NCI-H2171 (cell line): ENCODE results near the gene CADM2.

Experiments
- DNase-seq: peaks from one replicate; lab custom pipeline; 2025; lab: John Stamatoyannopoulos, UW

CADM2 gene

DNA sequence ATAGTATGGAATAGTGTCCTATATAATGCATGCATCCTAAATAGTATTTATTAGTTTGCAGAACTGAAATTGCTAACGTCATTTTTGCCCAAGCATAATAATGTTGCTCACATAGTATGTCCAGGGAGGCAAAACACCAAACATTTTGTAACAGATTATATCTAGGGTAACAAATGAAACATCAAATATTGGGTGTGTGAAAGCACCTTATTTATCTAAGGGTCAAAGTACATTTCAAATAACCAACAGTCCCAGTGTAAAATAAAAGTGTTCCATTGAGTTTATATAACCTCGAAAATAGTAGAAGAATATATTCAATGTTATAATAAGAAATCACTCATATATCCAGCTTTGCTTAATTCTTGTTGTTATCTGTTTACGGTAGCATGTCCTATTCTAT is 363.1 kb downstream of the CADM2 start:
- DNase-seq: no peak

DNA sequence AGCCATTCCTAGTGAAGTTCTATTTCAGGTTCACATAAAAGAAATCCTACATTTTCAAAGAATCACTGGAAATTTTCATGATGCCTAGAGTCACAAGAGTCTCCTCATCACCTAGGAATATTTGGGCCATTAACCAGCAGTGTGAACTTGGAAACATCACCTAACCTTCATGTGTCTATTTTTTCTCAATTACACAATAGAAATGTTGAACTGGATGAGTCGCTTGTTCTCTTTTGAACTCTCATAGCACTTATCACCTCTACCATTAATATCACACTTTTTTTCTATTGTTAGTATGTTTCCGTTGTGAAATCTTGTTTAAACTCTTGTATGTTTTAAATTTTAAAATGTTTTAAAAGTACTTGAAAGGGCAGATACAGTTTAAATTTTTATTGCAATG is 371.3 kb downstream of the CADM2 start:
- DNase-seq: no peak

DNA sequence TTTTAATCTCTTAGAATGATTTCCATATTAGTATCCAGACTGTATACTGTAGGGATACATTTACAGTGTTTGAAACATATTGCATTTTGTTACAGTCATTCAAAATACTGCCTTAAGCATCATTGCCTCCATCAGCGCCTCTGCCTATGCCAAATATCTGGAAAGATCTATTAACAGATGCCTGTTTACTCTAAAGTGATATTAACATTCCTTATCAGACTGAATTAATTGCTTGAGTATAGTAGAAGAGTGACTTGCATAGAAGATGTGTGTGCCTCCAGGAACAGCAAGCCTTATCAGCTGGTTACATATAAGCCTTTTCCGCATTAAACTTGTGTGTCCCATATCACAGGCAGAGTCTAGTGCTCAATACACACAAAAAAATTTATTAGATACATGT is 379.1 kb downstream of the CADM2 start:
- DNase-seq: no peak

DNA sequence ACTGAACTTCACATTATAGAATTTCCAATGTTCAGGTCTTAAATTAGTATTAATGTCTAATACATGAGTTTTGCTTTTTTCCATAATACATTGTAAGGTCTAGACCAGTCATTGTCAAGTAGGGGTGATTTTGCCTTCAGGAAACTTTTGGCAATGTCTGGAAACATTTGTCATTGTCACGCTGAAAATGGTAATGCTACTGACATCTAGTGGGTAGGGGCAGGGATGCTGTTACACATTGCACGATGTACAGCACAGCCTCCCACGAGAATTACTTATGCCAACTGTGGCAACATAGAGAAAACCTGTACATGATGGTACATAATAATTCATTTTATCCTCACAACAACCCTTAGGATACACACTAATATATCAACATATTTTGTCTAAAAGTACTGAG is 384.1 kb downstream of the CADM2 start:
- peak; percentile 15 for DNase-seq

DNA sequence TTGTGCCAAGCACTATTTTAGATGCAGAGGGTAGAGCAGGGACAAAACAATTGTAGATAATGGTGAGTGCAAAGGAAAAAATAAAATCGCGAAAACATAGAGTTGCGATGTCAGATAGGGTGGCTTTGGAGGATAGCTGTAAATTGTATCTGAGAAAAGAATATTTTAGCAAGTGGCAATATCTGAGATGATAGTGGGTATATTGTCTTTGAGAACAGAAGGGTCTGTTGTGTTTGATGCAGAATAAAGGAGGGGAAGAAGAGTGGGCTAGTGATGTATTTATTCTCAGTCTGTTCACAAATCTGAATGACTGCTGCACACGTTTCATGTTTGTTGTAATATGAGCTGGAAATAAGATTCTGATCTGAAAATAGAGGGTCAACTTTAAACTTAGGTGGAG is 396.8 kb downstream of the CADM2 start:
- no peak for DNase-seq

DNA sequence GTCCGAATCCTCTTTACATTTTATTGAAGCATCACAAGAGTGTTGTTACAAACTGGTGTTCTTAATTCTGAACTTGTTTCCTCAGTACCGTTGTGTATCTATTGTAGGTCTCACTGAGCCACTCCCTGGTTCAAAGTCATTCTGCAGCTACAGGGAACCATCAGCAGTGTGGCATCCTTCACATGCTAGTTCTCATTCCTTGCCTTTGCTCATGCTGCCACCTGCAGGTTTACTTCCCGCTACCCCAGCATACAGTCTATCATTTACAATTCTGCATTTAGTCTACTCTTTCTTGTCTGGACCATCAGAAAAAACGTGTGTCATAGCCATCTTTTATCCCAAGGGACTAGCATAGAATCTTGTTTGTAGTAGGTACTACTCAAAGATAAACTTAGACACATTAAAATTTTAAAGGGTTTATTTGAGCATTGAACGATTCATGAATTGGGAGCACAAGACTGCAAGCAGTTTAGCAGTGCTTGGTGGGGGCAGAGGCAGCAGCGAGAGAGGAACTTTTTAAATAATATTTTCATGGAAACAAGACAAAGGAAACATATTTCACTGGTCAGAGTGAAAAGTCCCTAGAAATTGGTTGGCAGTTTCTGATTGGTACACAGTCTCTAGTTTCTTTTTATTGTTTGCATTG is 402.1 kb downstream of the CADM2 start:
- DNase-seq: peak; percentile 4

DNA sequence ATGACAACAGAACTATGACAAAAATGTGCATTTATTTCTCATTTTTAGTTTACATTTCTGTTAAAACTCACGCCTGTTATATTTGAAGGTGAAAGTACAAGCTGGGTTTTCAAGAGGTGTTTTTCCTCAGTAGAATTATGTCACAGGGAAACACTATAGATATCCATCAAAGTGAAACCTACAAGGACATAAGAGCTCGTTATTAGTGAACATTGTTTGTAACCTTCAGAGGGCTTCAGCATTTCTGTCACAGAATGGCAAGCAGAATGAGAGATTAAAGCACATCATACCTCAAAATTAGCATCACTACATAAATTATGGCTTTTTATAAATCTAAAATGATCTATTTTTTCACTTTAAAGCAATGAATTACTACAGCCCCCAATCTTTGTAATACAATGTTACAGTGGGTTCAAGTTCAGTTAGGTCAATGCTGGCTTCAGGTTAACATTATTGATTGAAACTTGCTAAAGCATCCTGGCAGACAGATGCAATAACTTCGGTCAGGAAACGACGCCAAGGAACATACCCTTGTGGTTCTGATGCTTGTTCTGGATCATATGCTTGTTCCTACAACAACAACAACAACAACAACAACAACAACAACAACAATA is 405.6 kb downstream of the CADM2 start:
- DNase-seq: no peak

DNA sequence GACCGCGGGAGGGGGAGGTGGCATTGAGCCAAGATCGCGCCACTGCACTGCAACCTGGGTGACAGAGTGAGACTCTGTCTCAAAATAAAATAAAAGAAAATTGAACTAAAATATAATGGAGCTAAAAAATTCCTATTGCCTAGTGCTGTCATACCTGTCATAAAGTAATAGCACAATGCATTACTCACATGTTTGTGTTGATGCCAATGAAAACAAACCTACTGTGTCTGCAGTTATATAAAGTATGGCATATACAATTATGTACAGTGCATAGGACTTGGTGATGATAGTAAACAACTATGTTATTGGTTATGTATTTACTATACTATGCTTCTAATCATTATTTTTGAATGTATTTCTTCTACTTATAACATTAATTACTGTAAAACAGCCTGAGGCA is 411.6 kb downstream of the CADM2 start:
- no peak for DNase-seq

DNA sequence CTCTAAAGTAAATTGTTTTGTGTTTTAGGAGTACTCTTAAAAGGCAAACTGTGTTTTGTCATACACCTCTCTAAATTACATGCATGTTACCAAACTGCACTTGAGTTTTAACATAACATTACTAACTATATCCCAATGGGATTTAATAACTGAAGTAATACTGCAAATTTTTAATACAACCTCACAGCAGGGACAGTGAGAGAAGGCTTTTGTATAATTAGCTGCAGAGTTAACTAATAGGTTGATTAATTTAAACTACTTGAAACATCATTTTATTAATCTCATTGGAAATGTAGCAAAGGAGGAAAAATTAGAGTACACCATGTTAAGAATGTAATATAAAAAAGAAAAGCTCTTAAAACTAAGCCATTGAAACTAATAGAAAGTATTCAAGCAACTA is 417.3 kb downstream of the CADM2 start:
- no peak for DNase-seq

DNA sequence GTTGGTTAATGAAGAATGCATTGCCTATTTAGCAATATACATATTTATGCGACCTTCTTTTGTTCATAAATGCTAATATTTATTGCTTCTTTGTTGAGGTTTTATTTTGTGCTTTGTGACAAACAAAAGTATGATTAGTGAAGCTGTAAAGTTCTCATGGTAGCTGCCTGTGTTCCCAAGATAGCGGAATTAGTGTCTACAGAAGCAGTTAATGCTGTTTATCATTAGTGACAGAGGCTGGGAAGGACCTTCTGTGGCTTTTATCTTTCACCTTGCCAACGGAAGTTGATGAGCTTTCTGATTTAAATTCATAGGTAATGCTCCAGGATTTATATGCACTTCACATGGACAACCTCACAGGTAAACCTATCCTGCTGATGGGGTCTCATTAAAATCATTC is 418.3 kb downstream of the CADM2 start:
- no peak for DNase-seq

DNA sequence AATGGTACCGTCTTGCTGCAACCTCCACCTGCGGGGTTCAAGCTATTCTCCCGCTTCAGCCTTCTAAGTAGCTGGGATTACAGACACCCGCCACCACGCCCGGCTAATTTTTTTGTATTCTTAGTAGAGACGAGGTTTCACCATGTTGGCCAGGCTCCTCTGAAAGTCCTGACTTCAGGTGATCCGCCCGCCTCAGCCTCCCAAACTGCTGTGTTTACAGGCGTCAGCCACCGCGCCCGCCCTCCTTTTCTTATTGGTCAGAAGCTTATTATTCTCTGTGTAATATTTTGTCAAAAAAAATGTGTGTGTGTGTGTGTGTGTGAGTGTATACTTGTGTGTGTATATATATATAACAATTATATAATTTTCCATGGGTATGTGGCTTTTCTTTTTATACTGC is 425.6 kb downstream of the CADM2 start:
- DNase-seq: no peak

DNA sequence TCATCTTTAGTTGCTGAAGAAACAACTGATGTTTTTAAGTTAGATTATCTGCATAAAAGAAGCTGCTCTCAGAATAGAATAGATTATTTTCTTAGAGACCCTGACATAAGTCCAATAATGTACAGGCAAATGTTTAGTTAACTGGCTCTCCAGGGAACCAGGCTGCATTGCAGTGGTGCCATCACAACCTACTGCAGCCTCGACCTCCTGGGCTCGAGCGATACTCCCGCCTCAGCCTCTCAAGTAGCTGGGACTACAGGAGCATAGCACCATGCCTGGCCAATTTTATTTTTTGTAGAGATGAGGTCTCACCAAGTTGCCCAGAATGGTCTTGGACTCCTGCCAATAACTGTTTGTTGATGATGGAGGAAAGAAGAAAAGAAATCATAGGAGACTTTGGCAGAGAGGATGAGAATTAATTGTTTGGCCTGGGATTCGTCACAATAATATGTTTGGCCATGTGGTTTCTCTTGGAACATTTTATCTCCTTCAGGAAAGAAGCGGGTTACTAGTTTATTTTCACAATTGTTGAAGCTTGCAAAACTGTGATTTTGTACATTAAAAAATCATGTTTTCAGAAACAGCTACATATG is 429.2 kb downstream of the CADM2 start:
- DNase-seq: no peak

DNA sequence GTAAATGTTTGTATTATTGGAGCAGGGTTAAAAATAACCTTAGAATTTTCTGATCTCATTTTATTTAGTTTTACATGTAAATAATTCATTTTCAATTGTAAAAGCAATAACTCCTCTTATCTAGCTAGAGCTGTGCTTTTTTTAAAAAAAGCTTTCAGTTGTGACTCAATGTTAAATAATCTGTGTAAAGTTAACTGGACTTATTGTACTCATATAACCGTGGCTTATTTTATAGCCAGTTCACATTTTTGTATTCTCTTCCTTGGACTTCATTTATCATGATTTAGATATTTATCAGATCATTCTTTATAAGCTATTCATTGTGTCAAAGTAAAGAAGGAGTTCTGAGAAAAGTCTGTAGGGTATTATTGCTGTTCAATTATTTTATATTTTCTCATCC is 435.6 kb downstream of the CADM2 start:
- no peak for DNase-seq

DNA sequence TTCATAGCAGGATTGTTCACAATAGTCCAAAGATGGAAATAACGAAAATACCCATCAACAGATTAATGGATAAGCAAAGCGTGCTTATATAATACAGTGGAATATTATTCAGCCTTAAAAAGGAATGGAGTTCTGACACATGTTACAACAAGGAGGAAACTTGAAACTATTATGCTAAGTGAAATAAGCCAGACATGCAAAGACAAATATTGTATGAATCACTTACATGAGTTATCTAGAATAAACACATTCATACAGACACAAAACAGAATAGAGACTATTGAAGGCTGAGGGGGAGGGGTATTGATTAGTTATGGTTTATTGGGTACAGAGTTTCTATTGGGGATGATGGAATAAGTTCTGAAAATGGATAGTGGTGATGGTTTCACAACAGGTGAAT is 438.6 kb downstream of the CADM2 start:
- DNase-seq: no peak

DNA sequence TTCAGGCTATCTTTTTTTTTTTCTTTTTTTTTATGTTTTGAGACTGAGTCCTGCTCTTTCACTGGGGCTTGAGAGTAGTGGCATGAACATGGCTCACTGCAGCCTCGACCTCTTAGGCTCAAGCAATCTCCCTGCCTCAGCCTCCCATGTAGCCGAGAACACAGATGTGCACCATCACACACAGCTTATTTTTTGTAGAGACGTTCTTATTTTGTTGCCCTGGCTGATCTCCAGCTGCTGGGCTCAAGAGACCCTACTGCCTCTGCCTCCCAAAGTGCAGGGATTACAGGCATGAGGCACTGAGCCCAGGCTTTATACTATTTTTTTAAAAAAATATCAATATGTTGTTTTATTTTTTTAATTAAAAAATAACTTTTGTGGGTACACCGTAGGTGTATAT is 467.3 kb downstream of the CADM2 start:
- DNase-seq: no peak

DNA sequence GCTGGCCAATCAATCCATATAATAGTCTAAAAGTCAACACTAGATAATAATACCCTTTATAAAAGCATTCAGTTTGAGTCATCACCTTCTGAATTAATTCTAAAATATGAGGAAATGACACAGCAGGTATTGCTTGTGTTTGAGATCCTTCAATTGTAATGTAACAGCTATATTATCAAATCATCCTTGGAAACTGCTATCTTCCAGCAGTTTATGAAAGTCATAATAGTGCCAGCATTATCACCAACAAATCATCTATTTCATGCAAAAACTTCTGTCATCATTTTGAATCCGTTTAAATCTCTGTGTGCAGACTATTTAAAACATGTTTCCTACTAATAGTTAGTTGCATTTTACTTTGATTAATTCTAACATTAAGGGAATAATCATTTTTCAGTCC is 468.7 kb downstream of the CADM2 start:
- no peak for DNase-seq

DNA sequence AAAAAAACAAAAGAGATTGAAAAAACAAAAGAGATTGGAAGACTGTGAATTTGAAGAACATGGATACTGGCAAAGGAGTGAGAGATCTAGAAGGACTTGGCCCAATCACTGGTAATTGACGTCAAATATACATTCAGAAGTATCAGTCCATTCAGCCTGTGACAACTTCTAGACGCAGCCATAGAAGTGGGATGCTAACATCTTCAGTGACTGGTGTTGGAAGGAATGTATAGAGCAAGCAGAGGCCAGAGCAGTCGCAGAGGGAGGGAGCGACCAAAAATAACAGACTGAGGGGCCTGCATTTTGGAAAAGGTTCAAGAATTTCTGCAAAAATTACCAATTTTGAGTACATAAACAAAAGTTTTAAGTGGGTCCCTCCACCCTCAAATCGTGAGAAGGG is 473.3 kb downstream of the CADM2 start:
- no peak for DNase-seq

DNA sequence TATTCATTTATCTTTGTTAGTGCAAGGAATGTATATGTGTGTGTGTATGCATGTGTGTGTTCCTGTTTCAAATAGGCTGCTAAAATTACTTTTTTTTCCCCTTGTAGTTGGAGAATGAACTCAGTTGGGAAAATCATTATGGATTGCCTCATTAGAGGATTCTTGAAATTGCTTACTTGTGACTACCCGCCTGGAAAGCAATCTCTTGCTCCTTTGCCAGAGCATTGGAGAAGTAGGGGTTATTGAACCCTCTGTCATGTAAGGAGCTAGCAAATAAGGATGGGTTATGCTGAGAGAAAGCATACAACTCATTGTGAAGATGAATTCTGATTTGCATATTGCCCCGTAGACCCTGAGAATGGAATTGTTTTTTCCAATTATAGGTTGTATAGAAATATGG is 474.5 kb downstream of the CADM2 start:
- DNase-seq: no peak

DNA sequence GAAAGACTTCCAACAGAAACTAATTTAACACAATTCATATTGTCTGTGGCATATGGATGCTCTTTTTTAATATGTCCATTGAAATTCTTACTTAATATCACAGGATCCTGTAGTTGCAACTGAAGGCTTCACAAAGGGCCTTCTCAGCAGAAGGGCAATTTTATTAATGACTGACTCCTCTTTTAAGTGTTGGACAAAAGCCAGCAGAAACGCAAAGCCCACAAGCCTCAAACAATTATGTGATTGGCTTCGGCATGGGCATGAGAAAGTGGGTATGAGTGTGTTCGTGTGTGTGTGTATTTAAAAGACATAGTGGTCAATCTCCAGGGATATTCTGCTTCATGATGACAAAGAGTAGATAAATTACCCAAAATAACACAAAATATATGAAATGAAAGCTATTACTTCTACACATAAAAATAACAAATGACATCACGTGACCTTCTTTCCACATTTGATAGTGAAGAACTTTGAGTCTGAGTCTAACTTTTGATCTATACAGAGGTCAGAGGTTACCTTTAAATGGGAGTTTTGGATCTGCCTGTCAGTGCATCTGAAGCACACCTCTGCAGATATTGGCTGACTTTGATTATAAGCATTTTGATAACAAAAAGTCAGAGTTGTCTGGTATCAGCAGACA is 496.9 kb downstream of the CADM2 start:
- no peak for DNase-seq

DNA sequence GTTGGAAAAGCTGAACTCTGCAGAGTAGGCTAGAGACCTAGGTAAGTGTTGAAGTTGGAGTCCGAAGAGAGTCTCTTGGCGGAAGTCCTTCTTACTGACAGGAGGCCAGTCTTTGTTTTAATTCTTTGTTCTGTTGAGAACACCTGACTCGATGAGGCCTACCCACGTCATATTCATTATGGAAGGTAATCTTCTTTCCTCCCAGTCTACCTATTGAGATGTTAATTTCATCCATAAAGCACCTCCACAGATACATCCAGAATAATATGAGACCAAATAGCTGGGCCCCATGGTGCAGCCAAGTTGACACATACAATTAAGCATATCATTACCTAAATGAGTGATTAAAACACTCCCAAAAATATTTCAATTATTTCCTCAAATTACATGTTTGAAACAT is 515.5 kb downstream of the CADM2 start:
- no peak for DNase-seq

DNA sequence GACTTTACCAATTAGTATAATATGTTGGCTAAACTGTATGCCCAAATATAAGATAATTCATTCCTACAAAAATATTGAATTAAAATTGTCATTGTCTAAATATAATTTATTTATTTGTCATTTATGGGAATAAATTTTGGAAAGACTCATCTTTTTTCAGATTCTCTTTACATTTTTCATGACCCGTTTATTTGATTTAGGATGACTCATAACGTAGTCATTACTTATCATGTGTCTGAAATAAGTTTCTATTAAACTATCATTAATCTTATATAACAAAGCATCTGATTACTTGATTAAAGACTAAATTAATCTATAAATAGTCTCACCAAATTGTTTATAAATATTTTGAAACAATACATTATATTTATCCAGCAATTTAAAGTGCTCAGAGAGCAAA is 516.6 kb downstream of the CADM2 start:
- no peak for DNase-seq

DNA sequence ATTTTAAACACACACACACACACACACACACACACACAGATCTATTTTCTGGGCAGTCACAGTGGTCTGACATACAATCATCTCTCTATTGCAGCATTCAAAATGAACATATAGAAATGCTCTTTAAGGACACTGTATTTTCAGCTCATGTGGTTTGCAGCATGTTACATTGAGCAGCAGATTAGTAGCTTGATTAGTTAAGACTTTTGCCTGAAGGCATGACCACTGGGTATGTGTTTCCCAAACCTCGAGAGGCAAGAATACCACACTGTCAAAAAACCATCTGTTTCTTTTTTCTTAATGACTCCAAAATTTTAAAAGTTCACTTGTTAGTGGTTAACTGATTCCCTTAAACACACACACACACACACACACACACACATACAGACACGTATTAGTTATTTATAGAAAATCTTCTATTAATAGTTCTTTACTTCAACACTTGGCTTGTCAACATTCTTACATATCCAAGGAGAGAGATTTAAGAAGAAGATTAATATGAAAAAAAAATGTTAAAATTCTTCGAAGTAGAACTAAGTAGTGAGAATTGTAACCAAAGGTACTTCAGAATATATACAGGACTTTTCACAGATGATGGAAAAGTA is 518.2 kb downstream of the CADM2 start:
- DNase-seq: no peak
